Endodermal cell (in vitro differentiated cells): ENCODE measurements around the gene CDHR1. TPM values are rescaled to one million over a fixed set of nuclear protein-coding genes. Genes with fewer than 3 reads are reported as not detected.

Experiments
- DNase-seq: peaks from one replicate; pipeline ENCODE4 v3.0.0-alpha.2; 2017
- H3K27ac ChIP-seq: 2 replicates; pipeline ENCODE4 v1.5.1; 2013; ENCODE audit warnings: mild to moderate bottlenecking, low read depth, low read length, moderate library complexity
- H3K27me3 ChIP-seq: 2 replicates; pipeline ENCODE4 v1.6.1; 2013; ENCODE audit warnings: mild to moderate bottlenecking, low read length, moderate library complexity; ENCODE audit not compliant: insufficient read depth, control insufficient read depth, poor library complexity, severe bottlenecking
- H3K36me3 ChIP-seq: 2 replicates; pipeline ENCODE4 v1.7.0; 2013; ENCODE audit warnings: mild to moderate bottlenecking, low read length, moderate library complexity; ENCODE audit not compliant: control insufficient read depth, insufficient read depth
- H3K4me1 ChIP-seq: one replicate; pipeline ENCODE4 v1.7.0; 2013; ENCODE audit warnings: low read length; ENCODE audit not compliant: control insufficient read depth, insufficient read depth
- H3K4me3 ChIP-seq: 2 replicates; pipeline ENCODE4 v1.5.1; 2013; ENCODE audit warnings: mild to moderate bottlenecking, low read length, moderate library complexity
- H3K9ac ChIP-seq: 2 replicates; pipeline ENCODE4 v1.6.1; 2013; ENCODE audit warnings: mild to moderate bottlenecking, low read length, moderate library complexity; ENCODE audit not compliant: poor library complexity, severe bottlenecking; ENCODE audit errors: extremely low read depth
- H3K9me3 ChIP-seq: 2 replicates; pipeline ENCODE4 v1.6.1; 2013; ENCODE audit warnings: mild to moderate bottlenecking, low read length, moderate library complexity; ENCODE audit not compliant: control insufficient read depth
- H3K27ac Mint-ChIP-seq: 2 replicates; pipeline ENCODE4 v1.8.0; 2020; ENCODE audit warnings: mixed read lengths
- H3K27me3 Mint-ChIP-seq: 2 replicates; pipeline ENCODE4 v1.8.0; 2021; ENCODE audit warnings: mild to moderate bottlenecking, mixed read lengths; ENCODE audit not compliant: insufficient read depth
- H3K36me3 Mint-ChIP-seq: 2 replicates; pipeline ENCODE4 v1.8.0; 2020; ENCODE audit warnings: low read depth, mixed read lengths
- H3K4me1 Mint-ChIP-seq: 2 replicates; pipeline ENCODE4 v1.8.0; 2020; ENCODE audit warnings: mixed read lengths
- H3K4me3 Mint-ChIP-seq: 2 replicates; pipeline ENCODE4 v1.8.0; 2020; ENCODE audit warnings: mild to moderate bottlenecking, moderate library complexity, mixed read lengths
- H3K9me3 Mint-ChIP-seq: 2 replicates; pipeline ENCODE4 v1.8.0; 2020; ENCODE audit warnings: mild to moderate bottlenecking, mixed read lengths
- WGBS, 2 experiments: methylation state at CpG; one replicate each; pipeline versions ENCODE4 v1.1.5 to v1.1.7; 2013; ENCODE audit warnings: missing lambda C conversion rate in 2 of 2, mixed read lengths in 1 of 2; ENCODE audit not compliant: insufficient coverage in 1 of 2, insufficient read length in 1 of 2; 5-methylcytosine and 5-hydroxymethylcytosine counted together
- total RNA-seq, 2 donors: library from RNA; stranded (reverse); fragmentation: NEBNext Ultra II Directional in 1 of 2; extraction: Animal tissue kit (Norgen Biotek cat#: 25700) in 1 of 2; gene quantifications; 2 replicates in 1 of 2; 3 replicates in 1 of 2; pipeline ENCODE4 v1.2.1, GENCODE V29; 2021
- TF ChIP-seq, protein P1 (sequence below): fragments of 200-600 bp; sonication (generic); conservative IDR thresholded peaks from 2 replicates; pipeline ENCODE4 v1.5.0; 2021; ENCODE audit warnings: antibody characterized with exemption, mild to moderate bottlenecking

Gene CDHR1
- total RNA-seq, 2 donors from 2014 or later: 0.77 to 4.1 TPM

DNA sequence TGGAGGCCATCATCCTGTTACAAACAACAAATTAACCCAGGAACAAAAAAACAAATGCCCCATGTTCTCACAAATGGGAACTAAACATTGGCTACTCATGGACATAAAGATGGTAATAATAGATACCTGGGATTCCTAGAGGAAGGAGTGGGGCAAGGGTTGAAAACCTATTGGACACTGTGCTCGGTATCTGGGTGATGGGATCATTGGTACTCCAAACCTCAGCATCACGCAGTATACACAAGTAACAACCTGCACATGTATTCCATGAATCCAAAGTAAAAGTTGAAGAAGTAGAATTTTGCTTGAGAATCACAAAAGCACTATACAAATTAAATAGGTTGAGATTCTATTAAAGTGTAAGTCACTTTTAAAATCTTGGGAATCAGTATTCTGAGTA lies 38.3 kb upstream of the CDHR1 start:
- H3K9ac ChIP-seq: no peak overlapping the region
- H3K9me3 ChIP-seq: no peaks in the 10 kb centered on the region
- peaks cover 6% of the 10 kb centered on the region for H3K27me3 ChIP-seq
- no peak overlapping the region for H3K27ac ChIP-seq
- DNase-seq: no peak
- TF ChIP-seq, protein P1, sequence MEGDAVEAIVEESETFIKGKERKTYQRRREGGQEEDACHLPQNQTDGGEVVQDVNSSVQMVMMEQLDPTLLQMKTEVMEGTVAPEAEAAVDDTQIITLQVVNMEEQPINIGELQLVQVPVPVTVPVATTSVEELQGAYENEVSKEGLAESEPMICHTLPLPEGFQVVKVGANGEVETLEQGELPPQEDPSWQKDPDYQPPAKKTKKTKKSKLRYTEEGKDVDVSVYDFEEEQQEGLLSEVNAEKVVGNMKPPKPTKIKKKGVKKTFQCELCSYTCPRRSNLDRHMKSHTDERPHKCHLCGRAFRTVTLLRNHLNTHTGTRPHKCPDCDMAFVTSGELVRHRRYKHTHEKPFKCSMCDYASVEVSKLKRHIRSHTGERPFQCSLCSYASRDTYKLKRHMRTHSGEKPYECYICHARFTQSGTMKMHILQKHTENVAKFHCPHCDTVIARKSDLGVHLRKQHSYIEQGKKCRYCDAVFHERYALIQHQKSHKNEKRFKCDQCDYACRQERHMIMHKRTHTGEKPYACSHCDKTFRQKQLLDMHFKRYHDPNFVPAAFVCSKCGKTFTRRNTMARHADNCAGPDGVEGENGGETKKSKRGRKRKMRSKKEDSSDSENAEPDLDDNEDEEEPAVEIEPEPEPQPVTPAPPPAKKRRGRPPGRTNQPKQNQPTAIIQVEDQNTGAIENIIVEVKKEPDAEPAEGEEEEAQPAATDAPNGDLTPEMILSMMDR: no peak
- Mint-ChIP-seq H3K36me3 (peaks cover 34% of the 10 kb centered on the region), H3K9me3 (no peaks in the 10 kb centered on the region), H3K27me3 (peaks cover 27% of the 10 kb centered on the region), H3K4me3 (no peak overlapping the region), H3K4me1 (peaks cover 33% of the 10 kb centered on the region), H3K27ac (no peak overlapping the region)
- H3K4me1 ChIP-seq: peaks cover 4% of the 10 kb centered on the region
- H3K4me3 ChIP-seq: no peak overlapping the region
- WGBS, 2 experiments: 94% methylated on average over 2 of the region's 2 CpGs; no CpG with 5 or more reads in 1 of the 2 experiments
- H3K36me3 ChIP-seq: peaks cover 47% of the 10 kb centered on the region

DNA sequence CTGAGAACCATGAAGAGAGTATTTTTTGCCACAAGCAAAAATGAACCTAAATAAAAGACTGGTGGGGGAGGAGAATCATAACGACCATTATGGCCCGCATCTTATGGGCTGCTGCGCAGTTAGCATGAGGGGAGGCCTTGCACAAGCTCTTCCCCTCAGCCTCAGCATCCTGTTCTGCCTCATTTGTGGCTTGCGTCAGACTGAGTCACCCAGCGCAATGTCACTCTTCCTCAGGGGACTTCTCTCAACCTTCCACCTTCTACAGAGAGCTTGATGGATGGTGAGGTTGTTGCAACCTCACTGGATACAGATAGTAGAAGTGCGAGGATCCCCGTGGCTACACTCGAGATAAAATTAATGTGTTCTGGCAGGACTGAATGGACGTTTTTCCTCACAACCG lies 37.6 kb upstream of the CDHR1 start:
- Histone ChIP-seq H3K9me3 (no peaks in the 10 kb centered on the region), H3K27me3 (peaks cover 9% of the 10 kb centered on the region), H3K27ac (no peak overlapping the region), H3K36me3 (peaks cover 39% of the 10 kb centered on the region), H3K9ac (no peak overlapping the region), H3K4me3 (no peak overlapping the region), H3K4me1 (peaks cover 4% of the 10 kb centered on the region)
- WGBS, 2 experiments: 88 to 89% methylated on average over 5 to 10 of the region's 10 CpGs
- peaks cover 32% of the 10 kb centered on the region for H3K36me3 Mint-ChIP-seq
- peaks cover 35% of the 10 kb centered on the region for H3K27me3 Mint-ChIP-seq
- H3K4me3 Mint-ChIP-seq: no peak overlapping the region
- DNase-seq: no peak
- peaks cover 40% of the 10 kb centered on the region for H3K4me1 Mint-ChIP-seq
- TF ChIP-seq, protein P1: no peak
- no peak overlapping the region for H3K27ac Mint-ChIP-seq
- H3K9me3 Mint-ChIP-seq: no peaks in the 10 kb centered on the region

DNA sequence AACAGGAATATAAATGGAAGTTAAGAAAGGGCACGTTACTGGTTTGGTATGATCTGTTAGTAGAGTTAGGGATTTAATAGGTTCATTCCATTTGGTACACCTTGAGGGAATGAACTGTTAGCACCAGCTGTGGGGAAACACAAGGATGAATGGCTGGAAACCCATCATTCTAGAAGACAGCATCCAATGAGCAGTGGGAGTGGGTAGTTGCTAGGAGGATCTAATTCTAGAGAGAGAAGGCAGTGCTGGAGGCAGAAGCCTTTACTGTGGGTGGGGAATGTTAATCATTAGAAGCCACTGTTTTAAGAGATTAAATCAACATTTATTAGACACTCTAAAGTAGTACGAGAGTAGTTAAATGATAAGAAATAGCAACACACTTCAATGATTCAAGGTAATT lies 36.3 kb upstream of the CDHR1 start:
- Mint-ChIP-seq H3K9me3 (peaks cover 5% of the 10 kb centered on the region), H3K27me3 (peaks cover 48% of the 10 kb centered on the region), H3K27ac (no peak overlapping the region), H3K4me1 (peaks cover 47% of the 10 kb centered on the region), H3K4me3 (no peak overlapping the region), H3K36me3 (peaks cover 25% of the 10 kb centered on the region)
- Histone ChIP-seq H3K4me1 (peaks cover 4% of the 10 kb centered on the region), H3K9me3 (no peaks in the 10 kb centered on the region), H3K9ac (no peak overlapping the region), H3K36me3 (peaks cover 26% of the 10 kb centered on the region), H3K27me3 (peaks cover 14% of the 10 kb centered on the region), H3K27ac (no peak overlapping the region), H3K4me3 (no peak overlapping the region)
- no peak for DNase-seq
- TF ChIP-seq, protein P1: no peak
- 96 to 100% methylated on average over 1 to 2 of the region's 2 CpGs for WGBS, 2 experiments
